ENCODE results near the gene RNF213. TPM values are rescaled to one million over a fixed set of nuclear protein-coding genes. Genes with fewer than 3 reads are reported as not detected.

RNF213 gene
- total and polyA plus RNA-seq, 2 donors (not counting 1 experiment from before 2014, with no cell fraction given): 36.8 to 245 TPM

GRCh38 chr17:80290156-80290555, 29.5 kb downstream of the RNF213 start:
- H3K27ac ChIP-seq (ENCODE audit: insufficient read depth, low read length): no peak overlapping the region
- no peak overlapping the region for H3K9ac ChIP-seq (ENCODE audit: insufficient read depth, low read length)
- no peak overlapping the region for H2AFZ ChIP-seq (ENCODE audit: low read length)
- peaks cover 2% of the 10 kb centered on the region for H4K20me1 ChIP-seq (ENCODE audit: control insufficient read depth, extremely low read depth, insufficient read depth, low read length)
- no peaks in the 10 kb centered on the region for H3K4me1 ChIP-seq (ENCODE audit: control insufficient read depth, extremely low read depth, insufficient read depth, low read length)
- no peaks in the 10 kb centered on the region for H3K27me3 ChIP-seq (ENCODE audit: control insufficient read depth, insufficient read depth, low read length)
- TF ChIP-seq EZH2 (IDR thresholded peaks at IDR 0.05; ENCODE audit: low read length, missing control alignments): no peak
- TF ChIP-seq CTCF (conservative IDR thresholded peaks at IDR 0.05 in 1 of 2, IDR thresholded peaks at IDR 0.05 in 1 of 2; ENCODE audit: low read depth in 1 of 2, low read length in 2 of 2): no peak
- no peaks in the 10 kb centered on the region for H3K9me3 ChIP-seq (ENCODE audit: control insufficient read depth, insufficient read depth, low read depth, low read length)
- H3K4me2 ChIP-seq (ENCODE audit: extremely low read depth, insufficient read depth, low read length): no peak overlapping the region
- DNase-seq (ENCODE audit: low read depth in 2 of 2): no peak
- H3K36me3 ChIP-seq (ENCODE audit: control insufficient read depth, insufficient read depth, low read length): peaks cover 49% of the 10 kb centered on the region
- H3K79me2 ChIP-seq (ENCODE audit: control insufficient read depth, insufficient read depth, low read length): no peaks in the 10 kb centered on the region
- H3K4me3 ChIP-seq (replicated peaks in 1 of 4; ENCODE audit: control extremely low read depth in 1 of 4, insufficient read depth in 1 of 4, low read depth in 3 of 4, low read length in 4 of 4): no peak overlapping the region

- Histone ChIP-seq H3K4me3 (replicated peaks in 1 of 4; ENCODE audit: control extremely low read depth in 1 of 4, insufficient read depth in 1 of 4, low read depth in 3 of 4, low read length in 4 of 4) (no peak overlapping the region), H3K9me3 (ENCODE audit: control insufficient read depth, insufficient read depth, low read depth, low read length) (no peaks in the 10 kb centered on the region), H3K4me2 (ENCODE audit: extremely low read depth, insufficient read depth, low read length) (no peak overlapping the region), H3K36me3 (ENCODE audit: control insufficient read depth, insufficient read depth, low read length) (peaks cover 52% of the 10 kb centered on the region), H4K20me1 (ENCODE audit: control insufficient read depth, extremely low read depth, insufficient read depth, low read length) (peaks cover 2% of the 10 kb centered on the region), H3K27ac (ENCODE audit: insufficient read depth, low read length) (no peak overlapping the region), H3K9ac (ENCODE audit: insufficient read depth, low read length) (no peak overlapping the region), H3K27me3 (ENCODE audit: control insufficient read depth, insufficient read depth, low read length) (no peaks in the 10 kb centered on the region), H3K79me2 (ENCODE audit: control insufficient read depth, insufficient read depth, low read length) (no peaks in the 10 kb centered on the region), H3K4me1 (ENCODE audit: control insufficient read depth, extremely low read depth, insufficient read depth, low read length) (no peaks in the 10 kb centered on the region), H2AFZ (ENCODE audit: low read length) (no peak overlapping the region)
- DNase-seq (ENCODE audit: low read depth in 2 of 2): no peak
- TF ChIP-seq EZH2 (IDR thresholded peaks at IDR 0.05; ENCODE audit: low read length, missing control alignments): no peak
- TF ChIP-seq CTCF (conservative IDR thresholded peaks at IDR 0.05 in 1 of 2, IDR thresholded peaks at IDR 0.05 in 1 of 2; ENCODE audit: low read depth in 1 of 2, low read length in 2 of 2): no peak
These were observed 30.6 kb downstream of the RNF213 start for GRCh38 chr17:80291260-80291659.

GRCh38 chr17:80291691-80292487, 31.2 kb downstream of the RNF213 start:
- no peaks in the 10 kb centered on the region for H3K9me3 ChIP-seq (ENCODE audit: control insufficient read depth, insufficient read depth, low read depth, low read length)
- H3K36me3 ChIP-seq (ENCODE audit: control insufficient read depth, insufficient read depth, low read length): peaks cover 49% of the 10 kb centered on the region
- no peak overlapping the region for H2AFZ ChIP-seq (ENCODE audit: low read length)

More at GRCh38 chr17:80291691-80292487, 31.2 kb downstream of the RNF213 start:
- Histone ChIP-seq H3K27ac (ENCODE audit: insufficient read depth, low read length) (no peak overlapping the region), H3K27me3 (ENCODE audit: control insufficient read depth, insufficient read depth, low read length) (no peaks in the 10 kb centered on the region), H3K4me3 (replicated peaks in 1 of 4; ENCODE audit: control extremely low read depth in 1 of 4, insufficient read depth in 1 of 4, low read depth in 3 of 4, low read length in 4 of 4) (no peak overlapping the region), H3K9ac (ENCODE audit: insufficient read depth, low read length) (no peak overlapping the region), H3K4me2 (ENCODE audit: extremely low read depth, insufficient read depth, low read length) (no peak overlapping the region), H4K20me1 (ENCODE audit: control insufficient read depth, extremely low read depth, insufficient read depth, low read length) (peaks cover 2% of the 10 kb centered on the region), H3K79me2 (ENCODE audit: control insufficient read depth, insufficient read depth, low read length) (no peaks in the 10 kb centered on the region), H3K4me1 (ENCODE audit: control insufficient read depth, extremely low read depth, insufficient read depth, low read length) (no peaks in the 10 kb centered on the region)
- peak in 1 of 2 donors; percentile 7 for DNase-seq (ENCODE audit: low read depth in 2 of 2)
- no peak for TF ChIP-seq CTCF (conservative IDR thresholded peaks at IDR 0.05 in 1 of 2, IDR thresholded peaks at IDR 0.05 in 1 of 2; ENCODE audit: low read depth in 1 of 2, low read length in 2 of 2)
- no peak for TF ChIP-seq EZH2 (IDR thresholded peaks at IDR 0.05; ENCODE audit: low read length, missing control alignments)

Measured in fibroblast of lung (primary cell).